Activated CD4-positive, alpha-beta T cell treated with anti-CD3 and anti-CD28 coated beads for 36 hours (primary cell): ENCODE measurements around the gene SLU7. TPM values are rescaled to one million over a fixed set of nuclear protein-coding genes. Genes with fewer than 3 reads are reported as not detected.
A peak's percentile ranks its signal among the peaks of the same experiment; 100 is the strongest.

Experiments
- ATAC-seq: fragments of 200-7000 bp; cut with Tn5 transposase; one replicate; pipeline ENCODE4 v1.10.0; 2021; ENCODE audit warnings: mild to moderate bottlenecking, moderate library complexity
- CTCF ChIA-PET: fragments of 350-600 bp; sonication (Branson Sonifier 250); formaldehyde crosslinking; loops from one replicate; lab custom pipeline; 2021; ENCODE audit warnings: antibody characterized with exemption; lab: Charles Lee
- POLR2A ChIA-PET: fragments of 350-600 bp; sonication (Branson Sonifier 250); formaldehyde crosslinking; loops from one replicate; lab custom pipeline; 2021; ENCODE audit warnings: antibody characterized with exemption, inconsistent platforms; lab: Charles Lee
- DNase-seq: peaks from one replicate; pipeline ENCODE4 v3.0.0-alpha.2; 2020
- H3K27ac Mint-ChIP-seq: one replicate; pipeline ENCODE4 v1.8.0; 2021; ENCODE audit warnings: mixed read lengths
- H3K27me3 Mint-ChIP-seq: one replicate; pipeline ENCODE4 v1.8.0; 2021; ENCODE audit warnings: mixed read lengths
- H3K36me3 Mint-ChIP-seq: one replicate; pipeline ENCODE4 v1.8.0; 2021; ENCODE audit warnings: low read depth, mixed read lengths
- H3K4me1 Mint-ChIP-seq: one replicate; pipeline ENCODE4 v1.8.0; 2021; ENCODE audit warnings: mixed read lengths
- H3K4me3 Mint-ChIP-seq: one replicate; pipeline ENCODE4 v1.8.0; 2021; ENCODE audit warnings: mild to moderate bottlenecking, moderate library complexity, mixed read lengths
- H3K9me3 Mint-ChIP-seq: one replicate; pipeline ENCODE4 v1.8.0; 2021; ENCODE audit warnings: low read depth, mixed read lengths
- intact Hi-C, 2 experiments: fragments of 100-400 bp; cut with DNase I in 1 of 2; cut with micrococcal nuclease in 1 of 2; formaldehyde crosslinking; loops; one replicate each; pipeline versions ENCODE4 v1.14.2 to v1.15.1; 2022 to 2024; cut with DNase I, micrococcal nuclease
- total RNA-seq, 2 experiments: library from RNA; stranded (reverse); gene quantifications; one replicate each; pipeline ENCODE4 v1.2.3, GENCODE V29; 2021

The SLU7 gene
- total RNA-seq: 10 to 100 TPM; 41.1 to 53.0 TPM

DNA sequence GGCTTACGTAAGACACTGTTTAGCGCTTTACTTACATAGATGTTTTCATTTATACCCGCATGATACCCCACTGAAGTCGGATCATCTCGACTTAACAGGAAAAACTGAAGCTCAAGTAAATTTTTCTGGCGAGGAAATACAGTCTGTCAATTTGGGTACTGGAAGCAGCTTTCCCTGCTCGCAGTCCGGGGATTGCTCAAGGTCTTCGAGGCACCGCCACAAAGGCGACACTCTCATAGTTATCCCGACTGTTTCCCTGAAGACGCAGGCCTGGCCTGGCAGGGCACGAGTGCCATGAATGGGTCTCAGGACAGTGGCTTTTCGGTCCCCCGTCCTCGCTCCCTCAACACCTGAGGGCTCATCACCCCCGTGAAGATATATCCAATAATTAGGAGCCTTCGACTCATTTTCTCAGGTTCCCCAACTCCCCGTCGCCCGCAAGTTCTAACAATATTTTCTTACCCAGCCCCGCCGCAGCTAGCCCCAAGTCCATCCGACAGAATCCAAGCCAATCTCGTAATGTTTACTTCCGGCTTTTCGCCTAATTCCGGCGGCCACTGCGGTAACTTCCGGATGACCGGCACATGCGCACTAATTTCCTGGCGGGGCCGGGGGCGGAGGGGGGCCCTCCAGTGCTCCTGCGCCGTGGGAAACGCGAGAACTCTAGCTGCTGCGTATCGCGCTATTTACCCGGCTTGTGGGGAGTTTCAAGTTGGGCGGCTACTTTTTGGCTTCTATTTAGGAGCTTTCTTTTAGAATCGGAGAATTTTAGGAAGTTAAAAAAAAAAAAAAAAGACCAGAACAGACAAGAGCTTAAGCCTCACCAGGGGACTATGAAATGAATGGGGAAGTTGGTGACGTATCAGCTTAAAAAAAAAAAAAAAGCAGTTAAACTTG lies at the start of gene SLU7:
SLU7 (minus strand) TSS at position 521 of the 897 bp plus-strand sequence. CDS start 3,787 bp downstream, outside the sequence.
- Mint-ChIP-seq H3K9me3 (no peaks in the 10 kb centered on the region), H3K27me3 (no peaks in the 10 kb centered on the region), H3K4me1 (peaks cover 57% of the 10 kb centered on the region), H3K27ac (peak within 1 kb of the TSS; percentile 99), H3K4me3 (peak within 1 kb of the TSS; percentile 96), H3K36me3 (peaks cover 17% of the 10 kb centered on the region)
- peak; percentile 80 for ATAC-seq
- intact Hi-C loops: loop anchor here (1.0 to 5.0 kb wide), 7 partner anchors 18 to 1212 kb away; partner anchors contain the start of genes FAM200C (in 2 of the 2), PWWP2A (in 2 of the 2), RNF145 (in 1 of the 2) and TTC1 (in 1 of the 2)
- DNase-seq: peak; percentile 96
- POLR2A ChIA-PET: interaction anchor here (0.5 to 1.5 kb wide), 8 partner anchors 18 to 410 kb away, joined by 3 to 8 read pairs (median 4); partner anchors contain the start of gene TTC1
- CTCF ChIA-PET: interaction anchor here (0.6 to 9.3 kb wide), 6 partner anchors 12 to 94 kb away, joined by 3 to 107 read pairs (median 4); no protein-coding TSS in a partner anchor

DNA sequence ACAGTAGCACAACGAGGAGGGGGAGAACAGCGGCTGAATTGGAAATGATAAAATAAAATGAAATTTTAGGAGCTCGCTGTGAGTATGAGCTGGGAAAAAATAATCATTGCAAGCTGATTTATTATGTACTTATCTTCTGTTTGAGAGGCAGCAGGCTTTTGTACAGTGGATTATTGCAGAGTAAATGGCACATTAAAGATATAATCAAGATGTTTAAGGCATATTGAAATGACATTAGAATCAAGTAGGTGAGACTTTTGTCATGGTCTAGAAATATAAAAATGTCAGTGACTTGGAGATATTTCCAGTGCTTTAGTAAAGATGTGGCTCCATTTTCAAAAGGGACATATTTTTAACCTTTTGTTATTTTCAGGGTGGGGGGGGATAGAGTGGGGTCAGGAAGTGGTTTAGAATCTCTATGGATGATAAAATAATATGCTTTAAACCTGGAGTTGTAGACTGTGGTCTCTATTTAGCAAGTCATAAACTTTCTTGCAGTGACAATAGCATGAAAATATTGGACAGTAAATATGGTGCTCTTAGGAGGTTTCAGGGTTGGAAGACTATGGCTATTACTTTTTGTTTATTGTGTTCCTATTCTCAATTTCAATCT lies 49.6 kb upstream of the SLU7 start:
- Mint-ChIP-seq H3K36me3 (peaks cover 35% of the 10 kb centered on the region), H3K4me1 (peaks cover 82% of the 10 kb centered on the region), H3K27me3 (no peaks in the 10 kb centered on the region), H3K4me3 (peak overlapping the region; percentile 88), H3K27ac (peak overlapping the region; percentile 99), H3K9me3 (no peaks in the 10 kb centered on the region)
- ATAC-seq (no peak), DNase-seq (no peak)
- intact Hi-C loops: loop anchor here (1.0 to 5.0 kb wide), 6 partner anchors 11 to 1261 kb away; partner anchors contain the start of genes SLU7 (in 2 of the 2) and RNF145 (in 1 of the 2)
- POLR2A ChIA-PET: interaction anchor here (0.8 to 2.0 kb wide), 4 partner anchors 12 to 39 kb away, joined by 4 to 10 read pairs (median 6); no protein-coding TSS in a partner anchor
- CTCF ChIA-PET: interaction anchor here (1.2 to 6.4 kb wide), 6 partner anchors 11 to 45 kb away, joined by 3 to 80 read pairs (median 8); no protein-coding TSS in a partner anchor

DNA sequence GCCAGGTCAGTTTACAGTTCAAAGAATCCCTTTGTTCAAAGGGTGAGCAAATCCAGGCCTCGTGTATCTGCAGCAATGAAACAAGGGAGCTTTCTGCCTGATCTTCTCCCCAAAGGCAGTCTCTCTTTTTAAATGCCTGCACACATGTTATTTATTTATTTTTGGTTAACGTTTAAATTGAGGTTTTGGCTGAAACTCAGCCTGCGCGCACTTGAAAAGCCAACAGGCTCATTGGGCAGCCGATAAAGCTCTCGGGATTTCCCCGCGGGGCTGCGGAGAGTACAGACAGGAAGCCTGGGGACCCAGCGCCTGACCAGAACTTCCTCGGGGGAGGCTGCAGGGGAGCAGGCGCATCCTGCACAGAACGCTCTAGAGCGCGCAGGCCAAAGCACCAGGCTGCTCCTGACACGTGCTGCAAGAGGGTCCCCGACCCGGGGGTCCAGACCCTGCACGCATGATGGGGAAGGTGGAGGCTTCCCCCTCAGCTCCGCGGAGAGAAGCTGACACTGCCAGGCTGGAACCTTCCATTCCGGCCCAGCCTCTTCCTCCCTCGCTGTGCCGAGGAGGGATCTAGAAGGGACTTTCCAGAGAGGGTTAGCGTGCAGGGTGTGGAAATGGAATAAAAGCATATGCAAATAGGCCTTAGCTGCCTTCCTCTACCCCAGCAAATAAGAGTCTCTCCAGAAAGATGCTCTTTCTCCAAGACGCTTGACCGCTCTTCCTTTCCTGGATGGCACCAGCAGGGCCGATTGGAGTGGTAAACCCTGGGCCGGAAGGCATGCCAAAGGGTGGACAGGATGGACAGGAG lies 48.9 kb upstream of the SLU7 start:
- ChIA-PET POLR2A (interaction anchor here (0.6 to 2.0 kb wide), 9 partner anchors 9 to 379 kb away, joined by 3 to 10 read pairs (median 4); no protein-coding TSS in a partner anchor), CTCF (interaction anchor here (1.2 to 6.4 kb wide), 6 partner anchors 11 to 44 kb away, joined by 3 to 80 read pairs (median 8); no protein-coding TSS in a partner anchor)
- H3K4me1 Mint-ChIP-seq: peaks cover 76% of the 10 kb centered on the region
- H3K27ac Mint-ChIP-seq: peak overlapping the region; percentile 99
- ATAC-seq (peak; percentile 85), DNase-seq (peak; percentile 89)
- H3K9me3 Mint-ChIP-seq: no peaks in the 10 kb centered on the region
- peak overlapping the region; percentile 88 for H3K4me3 Mint-ChIP-seq
- intact Hi-C loops: loop anchor here (1.0 to 5.0 kb wide), 8 partner anchors 12 to 1260 kb away; partner anchors contain the start of genes SLU7 (in 2 of the 2), RNF145 (in 1 of the 2) and TTC1 (in 1 of the 2)
- H3K36me3 Mint-ChIP-seq: peaks cover 28% of the 10 kb centered on the region
- H3K27me3 Mint-ChIP-seq: no peaks in the 10 kb centered on the region

DNA sequence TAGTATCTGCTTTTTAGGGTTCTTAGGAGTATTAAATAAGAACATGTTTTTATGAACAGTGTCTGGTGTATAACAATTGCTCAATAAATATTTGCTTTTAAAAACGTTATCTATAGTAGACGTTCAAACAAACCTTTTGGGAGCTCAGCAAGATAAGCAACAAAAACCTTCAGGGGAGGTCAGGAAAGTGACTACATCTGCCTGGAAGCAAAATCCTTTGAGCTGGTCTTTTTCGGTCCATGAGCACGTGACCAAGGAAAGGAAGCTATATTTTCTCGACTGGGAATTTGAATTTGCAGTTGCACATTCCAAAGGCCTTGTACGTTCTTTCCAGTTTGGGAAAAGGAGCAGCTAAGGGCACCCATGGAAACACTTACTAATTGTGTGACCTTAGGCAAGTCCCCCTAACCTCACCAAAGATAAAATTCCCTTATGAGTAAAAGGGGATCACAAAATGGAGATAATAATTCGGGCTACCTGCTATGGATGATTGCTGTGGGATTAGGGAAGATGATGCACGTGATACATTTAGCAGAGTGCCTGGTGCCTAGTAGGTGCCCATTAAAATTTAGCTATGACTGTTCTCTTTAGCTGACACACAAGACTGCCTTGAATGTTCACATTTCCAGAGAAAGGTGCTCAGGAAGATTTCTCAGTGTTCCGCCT lies 48.1 kb upstream of the SLU7 start:
- DNase-seq: no peak
- Mint-ChIP-seq H3K4me3 (peak overlapping the region; percentile 88), H3K9me3 (no peaks in the 10 kb centered on the region), H3K27me3 (no peaks in the 10 kb centered on the region), H3K4me1 (peaks cover 74% of the 10 kb centered on the region), H3K36me3 (peaks cover 23% of the 10 kb centered on the region), H3K27ac (peak overlapping the region; percentile 99)
- CTCF ChIA-PET: interaction anchor here (0.8 to 6.4 kb wide), 7 partner anchors 9 to 43 kb away, joined by 3 to 80 read pairs (median 4); no protein-coding TSS in a partner anchor
- no peak for ATAC-seq
- intact Hi-C loops: loop anchor here in 1 of 2 experiments (1.0 to 5.0 kb wide), 3 partner anchors 39 to 1260 kb away; partner anchors contain the start of genes RNF145 and TTC1
- POLR2A ChIA-PET: interaction anchor here (0.6 to 2.0 kb wide), 9 partner anchors 8 to 380 kb away, joined by 3 to 10 read pairs (median 4); no protein-coding TSS in a partner anchor

DNA sequence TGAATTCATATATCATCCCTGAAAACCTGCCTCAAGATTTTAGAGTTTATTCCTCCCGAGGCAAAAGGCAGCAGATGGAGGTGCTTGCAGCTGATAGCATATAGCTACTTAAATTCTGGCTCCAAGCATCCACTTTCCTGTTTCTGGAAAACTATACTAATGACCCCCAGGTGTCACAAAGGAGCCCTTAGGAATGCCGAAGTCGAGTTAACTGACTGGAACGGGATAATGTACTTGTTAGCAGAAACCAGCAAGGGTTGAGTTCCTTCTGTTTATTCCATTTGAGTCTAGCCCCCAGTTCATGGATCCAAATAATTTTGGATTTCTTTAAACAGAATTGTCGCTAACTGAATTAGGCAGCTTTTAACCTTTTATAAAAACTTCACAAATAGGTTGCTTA lies 47.2 kb upstream of the SLU7 start:
- intact Hi-C loops: loop anchor here in 1 of 2 experiments (2.0 to 5.0 kb wide), 2 partner anchors 457 to 1259 kb away; partner anchors contain the start of genes RNF145 and TTC1
- H3K27ac Mint-ChIP-seq: no peak overlapping the region

DNA sequence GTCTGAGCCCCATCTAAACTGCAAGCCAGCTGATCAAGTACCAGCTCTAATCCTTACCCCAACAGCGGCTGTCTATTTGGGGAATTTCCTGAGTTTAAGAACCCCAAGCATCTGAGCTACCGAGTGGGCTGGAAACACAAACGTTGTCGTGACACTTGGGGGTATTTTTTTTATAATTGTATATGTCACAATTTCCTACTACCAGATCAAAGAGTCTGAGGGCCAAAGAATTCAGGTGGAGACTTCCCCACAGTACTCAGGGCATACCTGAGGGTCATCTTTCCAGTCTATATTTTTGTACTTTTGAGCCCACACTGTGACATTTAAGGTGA lies 45.6 kb upstream of the SLU7 start:
- Mint-ChIP-seq H3K9me3 (no peaks in the 10 kb centered on the region), H3K27me3 (no peaks in the 10 kb centered on the region), H3K4me3 (no peak overlapping the region), H3K36me3 (peaks cover 3% of the 10 kb centered on the region), H3K27ac (peak overlapping the region; percentile 67), H3K4me1 (peaks cover 53% of the 10 kb centered on the region)
- POLR2A ChIA-PET: interaction anchor here (0.9 kb wide), 1 partner anchor 18 kb away, joined by 3 read pairs; no protein-coding TSS in a partner anchor
- intact Hi-C loops: no loop called here
- CTCF ChIA-PET: interaction anchor here (0.6 to 6.4 kb wide), 4 partner anchors 18 to 452 kb away, joined by 3 to 80 read pairs (median 3); no protein-coding TSS in a partner anchor
- DNase-seq (no peak), ATAC-seq (no peak)

More for the DNA sequence above, 47.2 kb upstream of the SLU7 start:
- Mint-ChIP-seq H3K4me1 (peaks cover 67% of the 10 kb centered on the region), H3K36me3 (peaks cover 17% of the 10 kb centered on the region), H3K9me3 (no peaks in the 10 kb centered on the region), H3K27me3 (no peaks in the 10 kb centered on the region), H3K4me3 (no peak overlapping the region)
- DNase-seq (no peak), ATAC-seq (no peak)
- ChIA-PET POLR2A (no interaction called here), CTCF (interaction anchor here (1.0 to 6.4 kb wide), 3 partner anchors 11 to 41 kb away, joined by 3 to 80 read pairs (median 20); no protein-coding TSS in a partner anchor)

DNA sequence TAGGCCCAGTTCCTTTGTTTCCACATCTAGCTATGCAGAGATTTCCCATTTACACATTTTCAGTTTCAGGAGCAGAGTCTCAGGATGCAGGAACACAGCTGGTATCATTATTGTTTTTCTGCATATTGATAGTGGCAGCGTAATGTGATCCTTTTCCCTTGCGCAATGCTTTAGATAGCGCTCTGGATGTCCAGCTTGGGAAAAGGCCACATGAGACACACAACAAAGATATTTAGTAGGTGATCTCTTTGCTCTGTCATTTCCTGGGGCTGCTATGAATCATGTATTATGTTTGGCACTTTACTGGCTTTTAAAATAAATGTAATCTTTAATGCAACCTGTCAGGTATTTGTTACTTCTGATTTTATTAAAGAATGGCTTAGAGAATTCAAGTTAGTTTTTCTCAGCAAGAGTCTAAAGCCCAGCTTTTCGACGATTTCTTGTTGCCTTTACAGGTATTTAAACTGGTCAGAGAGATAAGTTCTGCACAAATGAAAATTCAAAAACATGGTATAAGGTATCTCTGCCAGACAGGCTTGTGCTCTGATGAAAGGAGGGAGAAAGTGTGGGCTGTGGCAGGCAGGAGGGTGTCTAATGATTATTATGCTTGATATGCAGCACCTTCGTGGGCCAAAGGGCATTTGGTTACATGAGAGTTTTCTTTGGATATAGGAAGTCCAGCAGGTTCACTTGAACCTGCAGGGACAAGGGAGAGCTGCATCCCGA lies 45.0 kb upstream of the SLU7 start:
- no peak for DNase-seq
- H3K4me1 Mint-ChIP-seq: peaks cover 54% of the 10 kb centered on the region
- ChIA-PET POLR2A (interaction anchor here (0.9 kb wide), 1 partner anchor 17 kb away, joined by 3 read pairs; no protein-coding TSS in a partner anchor), CTCF (interaction anchor here (0.6 to 6.4 kb wide), 5 partner anchors 10 to 44 kb away, joined by 3 to 80 read pairs (median 3); no protein-coding TSS in a partner anchor)
- H3K27me3 Mint-ChIP-seq: no peaks in the 10 kb centered on the region
- intact Hi-C loops: no loop called here
- H3K27ac Mint-ChIP-seq: peak overlapping the region; percentile 67
- H3K4me3 Mint-ChIP-seq: peak overlapping the region; percentile 16
- H3K9me3 Mint-ChIP-seq: no peaks in the 10 kb centered on the region
- H3K36me3 Mint-ChIP-seq: no peaks in the 10 kb centered on the region
- no peak for ATAC-seq

DNA sequence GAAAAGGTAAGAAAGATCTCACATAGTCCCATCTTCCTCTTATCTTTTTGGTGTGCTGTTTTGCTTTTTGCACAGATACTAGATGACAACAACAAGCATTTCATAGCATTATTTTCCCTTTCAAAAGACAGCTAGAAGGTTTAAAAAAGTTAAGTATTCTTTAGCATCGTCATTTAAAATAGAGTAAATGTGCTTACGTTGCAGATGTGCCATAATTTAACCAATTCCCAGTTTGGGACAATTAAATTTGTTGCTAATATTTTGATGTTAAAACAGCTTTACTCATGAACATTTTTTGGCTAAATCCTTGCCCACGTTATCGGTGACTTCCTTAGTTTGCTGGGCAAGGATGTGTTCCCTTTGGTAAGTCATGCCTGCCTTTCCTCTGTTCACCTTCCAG lies 44.3 kb upstream of the SLU7 start:
- Mint-ChIP-seq H3K9me3 (no peaks in the 10 kb centered on the region), H3K4me1 (peaks cover 55% of the 10 kb centered on the region), H3K36me3 (no peaks in the 10 kb centered on the region), H3K27ac (no peak overlapping the region), H3K27me3 (no peaks in the 10 kb centered on the region), H3K4me3 (no peak overlapping the region)
- DNase-seq (no peak), ATAC-seq (no peak)
- ChIA-PET POLR2A (no interaction called here), CTCF (interaction anchor here (1.3 to 6.4 kb wide), 2 partner anchors 14 to 24 kb away, joined by 3 to 80 read pairs; no protein-coding TSS in a partner anchor)
- intact Hi-C loops: no loop called here

DNA sequence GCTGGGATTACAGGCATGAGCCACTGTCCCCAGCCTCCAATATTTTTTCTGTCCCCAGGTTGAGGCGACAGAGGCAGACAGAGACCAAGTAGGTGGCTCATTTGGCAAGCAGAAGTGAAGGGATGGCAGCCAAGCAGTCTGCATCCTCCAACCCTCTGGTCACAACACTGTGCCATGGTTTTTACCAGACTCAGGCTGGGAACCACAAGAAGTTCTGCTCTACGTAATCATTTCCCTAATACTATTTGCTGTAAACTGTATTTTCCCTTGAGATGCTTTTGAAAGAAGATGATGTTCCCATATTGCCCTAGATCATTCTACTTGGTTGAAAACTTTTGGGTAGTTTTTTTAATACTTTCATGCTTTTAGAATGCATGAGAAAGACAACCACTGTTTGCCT lies 43.3 kb upstream of the SLU7 start:
- POLR2A ChIA-PET: no interaction called here
- ATAC-seq (no peak), DNase-seq (no peak)
- CTCF ChIA-PET: interaction anchor here (6.4 kb wide), 1 partner anchor 23 kb away, joined by 80 read pairs; no protein-coding TSS in a partner anchor
- Mint-ChIP-seq H3K36me3 (no peaks in the 10 kb centered on the region), H3K9me3 (no peaks in the 10 kb centered on the region), H3K4me3 (no peak overlapping the region), H3K27me3 (no peaks in the 10 kb centered on the region), H3K27ac (no peak overlapping the region), H3K4me1 (peaks cover 48% of the 10 kb centered on the region)
- intact Hi-C loops: no loop called here
